SU-DHL-6 (cell line): ENCODE measurements around the gene GARS1.

Source experiments
- CTCF ChIP-seq: fragments of 200-600 bp; sonication (generic); IDR thresholded peaks from one replicate; pipeline ENCODE4 v1.5.1; 2017; ENCODE audit warnings: antibody characterized with exemption, mild to moderate bottlenecking, low read length, moderate library complexity; ENCODE audit not compliant: insufficient read depth, poor library complexity, severe bottlenecking
- EZH2phosphoT487 ChIP-seq: fragments of 200-600 bp; sonication (generic), shearing (Covaris generic); conservative IDR thresholded peaks from 2 replicates; pipeline ENCODE4 v1.6.1; 2018; ENCODE audit warnings: mild to moderate bottlenecking, antibody characterized with exemption, low read length, moderate library complexity, mixed read lengths

GRCh38 chr7:30645661-30646060, 51.0 kb downstream of the GARS1 start:
- TF ChIP-seq CTCF (no peak), EZH2phosphoT487 (no peak)
